Measurements from ENCODE around the gene CHRNB1.

DNA sequence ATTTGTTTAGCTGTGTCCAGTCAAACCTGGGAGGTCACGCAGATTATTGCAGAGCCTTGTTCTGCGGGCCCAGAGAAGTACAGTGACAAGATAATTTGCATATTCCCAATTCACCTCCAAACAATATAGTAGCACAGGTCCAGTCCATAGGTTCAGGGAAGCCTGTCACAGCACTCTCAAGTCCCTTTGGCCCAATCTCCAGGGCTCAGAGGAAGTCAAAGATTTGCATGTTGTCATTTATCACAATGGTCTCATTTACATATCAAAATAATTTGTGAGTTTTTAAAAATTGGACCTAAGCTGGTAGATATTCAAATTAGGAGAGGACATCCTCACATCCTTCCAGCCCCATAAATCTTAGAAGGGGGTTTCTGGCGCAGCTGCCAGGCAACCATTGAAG lies 22.6 kb downstream of the CHRNB1 start:
- TF ChIP-seq, protein P1, sequence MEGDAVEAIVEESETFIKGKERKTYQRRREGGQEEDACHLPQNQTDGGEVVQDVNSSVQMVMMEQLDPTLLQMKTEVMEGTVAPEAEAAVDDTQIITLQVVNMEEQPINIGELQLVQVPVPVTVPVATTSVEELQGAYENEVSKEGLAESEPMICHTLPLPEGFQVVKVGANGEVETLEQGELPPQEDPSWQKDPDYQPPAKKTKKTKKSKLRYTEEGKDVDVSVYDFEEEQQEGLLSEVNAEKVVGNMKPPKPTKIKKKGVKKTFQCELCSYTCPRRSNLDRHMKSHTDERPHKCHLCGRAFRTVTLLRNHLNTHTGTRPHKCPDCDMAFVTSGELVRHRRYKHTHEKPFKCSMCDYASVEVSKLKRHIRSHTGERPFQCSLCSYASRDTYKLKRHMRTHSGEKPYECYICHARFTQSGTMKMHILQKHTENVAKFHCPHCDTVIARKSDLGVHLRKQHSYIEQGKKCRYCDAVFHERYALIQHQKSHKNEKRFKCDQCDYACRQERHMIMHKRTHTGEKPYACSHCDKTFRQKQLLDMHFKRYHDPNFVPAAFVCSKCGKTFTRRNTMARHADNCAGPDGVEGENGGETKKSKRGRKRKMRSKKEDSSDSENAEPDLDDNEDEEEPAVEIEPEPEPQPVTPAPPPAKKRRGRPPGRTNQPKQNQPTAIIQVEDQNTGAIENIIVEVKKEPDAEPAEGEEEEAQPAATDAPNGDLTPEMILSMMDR (conservative IDR thresholded peaks at IDR 0.05) = no peak
- no peak for TF ChIP-seq ZFX (IDR thresholded peaks at IDR 0.05)

Data from C4-2B (cell line).